Measurements from ENCODE around the gene EMID1.

The EMID1 gene

GRCh38 chr22:29205594-29206371, at the start of gene EMID1:
Gene EMID1 (plus strand): TSS chr22:29205896. CDS start chr22:29206039, 143 bp downstream.
- DNase-seq = no peak

- DNase-seq = no peak
These were observed 49.7 kb upstream of the EMID1 start for GRCh38 chr22:29155966-29156365.

- DNase-seq = no peak
These were observed 49.2 kb upstream of the EMID1 start for GRCh38 chr22:29156507-29156906.

- DNase-seq = no peak
These were observed 47.7 kb upstream of the EMID1 start for GRCh38 chr22:29157759-29158535.

- no peak for DNase-seq
These were observed 47.1 kb upstream of the EMID1 start for GRCh38 chr22:29158546-29158945.

GRCh38 chr22:29163808-29164207, 41.9 kb upstream of the EMID1 start:
- DNase-seq = no peak

- DNase-seq = no peak
These were observed 40.2 kb upstream of the EMID1 start for GRCh38 chr22:29165321-29166060.

- DNase-seq = no peak
These were observed 39.5 kb upstream of the EMID1 start for GRCh38 chr22:29166180-29166579.

GRCh38 chr22:29167032-29167911, 38.4 kb upstream of the EMID1 start:
- DNase-seq = peak; percentile 78

GRCh38 chr22:29171721-29172120, 34.0 kb upstream of the EMID1 start:
- no peak for DNase-seq

- DNase-seq = no peak
These were observed 33.5 kb upstream of the EMID1 start for GRCh38 chr22:29172216-29172615.

- DNase-seq = no peak
These were observed 30.3 kb upstream of the EMID1 start for GRCh38 chr22:29175312-29175835.

- DNase-seq = no peak
These were observed 21.5 kb upstream of the EMID1 start for GRCh38 chr22:29183971-29184848.

GRCh38 chr22:29184849-29185490, 20.7 kb upstream of the EMID1 start:
- DNase-seq = no peak

GRCh38 chr22:29186302-29186701, 19.4 kb upstream of the EMID1 start:
- DNase-seq = no peak

GRCh38 chr22:29187831-29188230, 17.9 kb upstream of the EMID1 start:
- no peak for DNase-seq

- no peak for DNase-seq
These were observed 15.6 kb upstream of the EMID1 start for GRCh38 chr22:29190051-29190450.

GRCh38 chr22:29190918-29191317, 14.8 kb upstream of the EMID1 start:
- no peak for DNase-seq

GRCh38 chr22:29193021-29193420, 12.7 kb upstream of the EMID1 start:
- DNase-seq = no peak

GRCh38 chr22:29194184-29194583, 11.5 kb upstream of the EMID1 start:
- no peak for DNase-seq
